IMR-90 (cell line): ENCODE data around the gene JAKMIP3.

Experiments used
- BHLHE40 ChIP-seq: fragments of 150-350 bp; IDR thresholded peaks from 2 replicates; pipeline ENCODE4 v1.6.1; 2016; ENCODE audit warnings: mild to moderate bottlenecking, low read depth, low read length
- CEBPB ChIP-seq: IDR thresholded peaks from 2 replicates; pipeline ENCODE4 v1.6.1; 2012; ENCODE audit warnings: low read depth, low read length, improper control_type of control experiment
- CHD1 ChIP-seq: IDR thresholded peaks from 2 replicates; pipeline ENCODE4 v1.6.1; 2012; ENCODE audit warnings: low read depth, low read length, improper control_type of control experiment
- CTCF ChIP-seq: conservative IDR thresholded peaks from 2 replicates; pipeline ENCODE4 v1.5.1; 2012; ENCODE audit warnings: mild to moderate bottlenecking, low read depth, low read length, improper control_type of control experiment
- FOS ChIP-seq: fragments of 150-350 bp; IDR thresholded peaks from 2 replicates; pipeline ENCODE4 v1.6.1; 2016; ENCODE audit warnings: low read depth, low read length
- MAFK ChIP-seq: IDR thresholded peaks from 2 replicates; pipeline ENCODE4 v1.6.1; 2012; ENCODE audit warnings: low read depth, low read length, improper control_type of control experiment
- POLR2A ChIP-seq: IDR thresholded peaks from 2 replicates; pipeline ENCODE4 v1.6.1; 2012; ENCODE audit warnings: mild to moderate bottlenecking, low read depth, low read length
- RFX5 ChIP-seq: IDR thresholded peaks from 2 replicates; pipeline ENCODE4 v1.8.0; 2012; ENCODE audit warnings: low read depth, mild to moderate bottlenecking, low read length, moderate library complexity

DNA sequence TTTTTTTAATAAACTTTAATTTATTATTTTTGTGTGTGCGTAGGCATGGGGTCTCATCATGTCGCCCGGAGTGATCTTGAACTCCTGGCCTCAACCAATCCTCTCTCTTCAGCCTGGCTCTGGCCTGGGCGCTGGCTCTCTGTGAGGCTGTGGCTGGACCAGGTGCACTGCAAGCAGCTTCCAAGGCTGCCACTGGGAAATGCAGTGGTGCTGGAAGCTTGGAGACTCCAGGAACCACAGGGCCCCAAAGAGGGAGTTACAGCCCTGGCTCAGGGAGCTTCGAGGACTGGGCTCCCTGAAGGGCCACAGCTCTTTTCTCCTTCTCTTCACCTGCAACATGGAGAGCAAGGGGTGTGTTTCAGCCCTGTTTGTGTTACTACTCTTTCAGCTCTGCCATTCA is 47.3 kb upstream of the JAKMIP3 start:
- TF ChIP-seq POLR2A (no peak), RFX5 (no peak), CTCF (no peak), CEBPB (no peak), BHLHE40 (no peak), CHD1 (no peak), FOS (no peak), MAFK (no peak)
